Stimulated activated naive CD8-positive, alpha-beta T cell treated with anti-CD3 and anti-CD28 coated beads, Interleukin-15, Interleukin-2, amounts not matched to agents 100 ng/mL and 50 ng/mL, for 24 hours (primary cell): ENCODE measurements around the gene VIPAS39.

Experiments used
- H3K27ac Mint-ChIP-seq: one replicate; pipeline ENCODE4 v1.8.0; 2021; ENCODE audit warnings: mild to moderate bottlenecking, mixed read lengths
- H3K27me3 Mint-ChIP-seq: one replicate; pipeline ENCODE4 v1.8.0; 2021; ENCODE audit warnings: mixed read lengths
- H3K36me3 Mint-ChIP-seq: one replicate; pipeline ENCODE4 v1.8.0; 2021; ENCODE audit warnings: low read depth, mixed read lengths
- H3K4me1 Mint-ChIP-seq: one replicate; pipeline ENCODE4 v1.8.0; 2021; ENCODE audit warnings: low read depth, mixed read lengths
- H3K4me3 Mint-ChIP-seq: one replicate; pipeline ENCODE4 v1.8.0; 2021; ENCODE audit warnings: mild to moderate bottlenecking, mixed read lengths
- H3K9me3 Mint-ChIP-seq: one replicate; pipeline ENCODE4 v1.8.0; 2021; ENCODE audit warnings: mixed read lengths

The VIPAS39 gene

GRCh38 chr14:77400216-77400615 is 57.2 kb downstream of the VIPAS39 start:
- Mint-ChIP-seq H3K27ac (no peak overlapping the region), H3K9me3 (no peaks in the 10 kb centered on the region), H3K36me3 (no peaks in the 10 kb centered on the region), H3K27me3 (no peaks in the 10 kb centered on the region), H3K4me1 (no peaks in the 10 kb centered on the region), H3K4me3 (no peak overlapping the region)

DNA sequence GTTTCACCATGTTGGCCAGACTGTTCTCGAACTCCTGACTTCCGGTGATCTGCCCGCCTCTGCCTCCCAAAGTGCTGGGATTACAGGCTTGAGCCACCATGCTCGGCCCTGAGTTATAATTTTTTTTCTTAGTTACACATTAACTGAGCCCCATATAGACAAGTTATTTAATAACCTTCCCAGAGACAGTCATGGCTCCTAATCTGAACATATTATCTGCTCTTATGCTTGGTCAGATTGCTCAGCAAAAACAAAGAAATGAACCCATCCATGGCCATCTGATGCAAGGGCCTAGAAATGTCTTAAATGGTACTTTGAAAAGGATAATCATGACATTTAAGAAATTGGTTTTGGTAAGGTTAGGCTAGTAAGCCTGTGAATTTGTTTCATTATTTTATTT is 67.2 kb downstream of the VIPAS39 start:
- Mint-ChIP-seq H3K36me3 (no peaks in the 10 kb centered on the region), H3K27me3 (no peaks in the 10 kb centered on the region), H3K4me1 (no peaks in the 10 kb centered on the region), H3K27ac (no peak overlapping the region), H3K4me3 (no peak overlapping the region), H3K9me3 (no peaks in the 10 kb centered on the region)

DNA sequence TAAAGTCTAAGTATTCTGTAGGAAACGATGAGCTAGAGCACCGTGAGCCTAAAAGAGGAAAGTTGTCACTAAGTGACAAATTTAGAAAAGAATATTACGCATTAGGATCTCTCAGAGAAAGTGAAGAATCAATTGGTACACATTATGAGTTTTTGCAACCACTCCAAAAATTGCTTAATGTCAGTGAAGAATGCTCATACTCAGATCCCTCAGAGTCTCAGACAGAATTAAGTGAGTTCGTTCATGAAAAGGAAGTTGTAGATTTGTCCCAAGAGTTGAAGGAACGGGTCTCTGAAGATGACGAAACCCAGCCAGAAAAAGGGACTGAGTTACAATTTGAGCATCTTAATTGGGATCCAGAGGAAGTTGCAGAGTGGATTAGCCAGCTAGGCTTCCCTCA is 78.7 kb downstream of the VIPAS39 start:
- no peaks in the 10 kb centered on the region for H3K27me3 Mint-ChIP-seq
- no peaks in the 10 kb centered on the region for H3K9me3 Mint-ChIP-seq
- no peak overlapping the region for H3K4me3 Mint-ChIP-seq
- H3K36me3 Mint-ChIP-seq: peaks cover 13% of the 10 kb centered on the region
- no peak overlapping the region for H3K27ac Mint-ChIP-seq
- peaks cover 25% of the 10 kb centered on the region for H3K4me1 Mint-ChIP-seq

DNA sequence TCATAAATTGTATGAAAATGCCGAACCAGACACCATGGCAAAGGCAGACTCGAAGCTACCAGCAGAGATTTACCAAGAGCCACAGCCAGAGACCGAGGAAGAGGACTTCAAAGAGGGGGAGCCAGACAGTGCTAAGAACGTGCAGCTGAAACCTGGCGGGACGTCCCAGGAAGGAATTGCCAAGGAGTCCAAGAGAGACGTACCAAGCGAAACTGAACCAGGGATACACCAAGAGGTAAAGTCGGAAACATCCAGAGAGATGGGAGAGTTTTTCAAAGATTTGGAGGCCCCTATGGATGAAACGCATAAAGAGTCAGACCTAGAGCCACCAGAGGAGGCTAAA is 79.9 kb downstream of the VIPAS39 start:
- Mint-ChIP-seq H3K4me1 (peaks cover 37% of the 10 kb centered on the region), H3K27me3 (no peaks in the 10 kb centered on the region), H3K27ac (no peak overlapping the region), H3K36me3 (peaks cover 21% of the 10 kb centered on the region), H3K4me3 (no peak overlapping the region), H3K9me3 (no peaks in the 10 kb centered on the region)

DNA sequence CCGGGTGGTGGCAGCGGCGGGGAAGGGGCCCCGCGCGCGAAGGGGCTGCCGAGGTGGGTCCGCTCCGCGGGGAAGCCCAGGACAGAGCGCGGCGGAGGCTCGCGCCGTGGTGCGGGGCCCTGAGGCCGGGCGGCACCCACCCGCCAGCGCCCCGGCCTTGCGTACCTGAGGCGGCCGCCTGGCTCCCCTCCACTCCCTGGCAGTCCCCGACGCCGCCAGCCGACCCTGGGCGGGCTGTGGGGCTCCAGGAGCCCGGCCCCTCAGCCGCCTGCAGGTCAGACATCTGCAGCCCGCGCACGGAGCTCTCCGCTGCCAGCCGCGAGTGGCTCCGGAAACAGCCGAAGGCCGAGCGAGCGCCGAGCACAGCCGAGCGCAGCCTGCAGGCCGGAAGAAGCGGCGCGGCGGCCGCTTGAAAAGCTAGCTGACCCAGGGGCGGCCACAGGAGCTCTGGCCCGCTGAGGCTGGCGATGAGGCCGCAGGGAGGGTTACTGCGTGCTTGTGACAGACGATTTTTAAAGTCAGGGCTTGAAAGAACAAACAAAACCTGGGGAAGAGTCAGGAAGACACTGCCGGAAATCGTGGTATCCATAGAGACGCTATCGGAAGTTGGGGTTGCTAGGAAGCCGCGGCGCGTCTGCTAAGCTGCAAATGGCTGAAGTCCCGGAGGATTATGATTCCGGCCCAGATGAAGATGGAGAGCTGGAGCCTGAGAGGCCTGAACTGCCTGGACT is 80.5 kb downstream of the VIPAS39 start, which contains the start of the genes SAMD15 and TMED8:
Gene SAMD15 (plus strand): TSS at position 609 of the 731 bp plus-strand sequence. CDS start 40 bp downstream, at position 649.
Gene TMED8 (minus strand): TSS at position 324 of the 731 bp plus-strand sequence. CDS start 41 bp downstream, at position 283.
- H3K27me3 Mint-ChIP-seq: no peaks in the 10 kb centered on the region

More for the DNA sequence above, 80.5 kb downstream of the VIPAS39 start, which contains the start of the genes SAMD15 and TMED8:
- H3K4me1 Mint-ChIP-seq: peaks cover 42% of the 10 kb centered on the region
- H3K36me3 Mint-ChIP-seq: peaks cover 21% of the 10 kb centered on the region
- peak within 1 kb of the TSS; percentile 93 for H3K4me3 Mint-ChIP-seq
- peak within 1 kb of the TSS; percentile 91 for H3K27ac Mint-ChIP-seq
- no peaks in the 10 kb centered on the region for H3K9me3 Mint-ChIP-seq
